SH-SY5Y (cell line): ENCODE results near the gene ITPKA.

Experiments
- GATA2 ChIP-seq: IDR thresholded peaks from 2 replicates; pipeline ENCODE4 v1.6.1; 2011; ENCODE audit warnings: mild to moderate bottlenecking, low read depth, low read length
- GATA3 ChIP-seq: IDR thresholded peaks from 2 replicates; pipeline ENCODE4 v1.6.1; 2011; ENCODE audit warnings: low read depth, mild to moderate bottlenecking, low read length, moderate library complexity

DNA sequence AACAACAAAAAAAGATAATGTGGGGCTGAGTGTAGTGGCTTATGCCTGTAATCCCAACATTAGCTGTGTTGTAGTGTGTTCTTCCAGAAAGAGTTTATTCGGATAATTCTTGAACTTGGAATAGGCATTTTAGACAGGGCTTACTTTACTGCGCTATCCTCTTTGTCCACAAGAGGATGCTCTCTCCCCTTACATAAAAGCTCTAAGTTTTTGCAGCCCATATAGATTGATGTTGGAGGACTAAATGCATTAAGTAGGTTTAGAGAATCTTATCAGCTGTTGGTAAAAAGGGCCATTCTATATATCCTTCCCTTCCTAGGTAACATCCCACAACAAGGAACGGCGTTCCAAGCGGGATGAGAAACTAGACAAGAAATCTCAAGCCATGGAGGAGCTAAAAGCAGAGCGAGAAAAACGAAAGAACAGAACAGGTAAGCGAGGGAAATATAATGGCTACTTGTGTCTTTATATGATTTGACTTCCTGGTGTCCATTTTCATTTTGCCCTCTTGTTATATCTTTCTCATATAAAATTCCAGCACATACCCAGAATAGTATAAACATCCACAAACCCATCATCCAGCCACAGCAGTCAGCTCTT is 27.8 kb upstream of the ITPKA start:
- TF ChIP-seq GATA2 = no peak
- TF ChIP-seq GATA3 = no peak
